Neural progenitor cell (in vitro differentiated cells): ENCODE measurements around the gene SGPP1. TPM values are rescaled to one million over a fixed set of nuclear protein-coding genes. Genes with fewer than 3 reads are reported as not detected.
A peak's percentile ranks its signal among the peaks of the same experiment; 100 is the strongest.

ENCODE experiments used
- DNase-seq: peaks from one replicate; pipeline ENCODE4 v3.0.0-alpha.2; 2016; ENCODE audit warnings: low spot score
- H2AFZ ChIP-seq: fragments of 200-600 bp; sonication (generic); replicated peaks from 2 replicates; pipeline ENCODE4 v1.6.1; 2016; ENCODE audit warnings: antibody characterized with exemption
- H3F3A ChIP-seq: fragments of 200-600 bp; sonication (generic); 2 replicates; pipeline ENCODE4 v1.6.1; 2016; ENCODE audit warnings: antibody characterized with exemption, low read depth
- H3K27ac ChIP-seq: fragments of 200-600 bp; sonication (generic); 2 replicates; pipeline ENCODE4 v1.5.1; 2016; ENCODE audit warnings: mild to moderate bottlenecking
- H3K27me3 ChIP-seq: fragments of 200-600 bp; sonication (generic); 2 replicates; pipeline ENCODE4 v1.6.1; 2016; ENCODE audit warnings: mild to moderate bottlenecking, moderate library complexity
- H3K36me3 ChIP-seq: fragments of 200-600 bp; sonication (generic); 2 replicates; pipeline ENCODE4 v1.5.1; 2016
- H3K4me1 ChIP-seq: fragments of 200-600 bp; sonication (generic); 2 replicates; pipeline ENCODE4 v1.6.1; 2016; ENCODE audit warnings: mixed run types
- H3K4me2 ChIP-seq: fragments of 200-600 bp; sonication (generic); 2 replicates; pipeline ENCODE4 v1.6.1; 2016
- H3K4me3 ChIP-seq: fragments of 200-600 bp; sonication (generic); 2 replicates; pipeline ENCODE4 v1.5.1; 2016
- H3K79me2 ChIP-seq: fragments of 200-600 bp; sonication (generic); 2 replicates; pipeline ENCODE4 v1.6.1; 2016; ENCODE audit warnings: low read depth
- H3K9ac ChIP-seq: fragments of 200-600 bp; sonication (generic); 2 replicates; pipeline ENCODE4 v1.6.1; 2016
- H3K9me3 ChIP-seq: fragments of 200-600 bp; sonication (generic); 2 replicates; pipeline ENCODE4 v1.5.1; 2016; ENCODE audit warnings: low read depth
- H4K20me1 ChIP-seq: fragments of 200-600 bp; sonication (generic); 2 replicates; pipeline ENCODE4 v1.6.1; 2016; ENCODE audit warnings: low read depth
- H3K27ac Mint-ChIP-seq: 3 replicates; pipeline ENCODE4 v1.8.0; 2021; ENCODE audit warnings: mixed read lengths
- H3K27me3 Mint-ChIP-seq: 2 replicates; pipeline ENCODE4 v1.8.0; 2022; ENCODE audit warnings: low read depth, mild to moderate bottlenecking, inconsistent platforms, moderate library complexity, mixed read lengths; ENCODE audit not compliant: insufficient read depth
- H3K36me3 Mint-ChIP-seq: 3 replicates; pipeline ENCODE4 v1.8.0; 2021; ENCODE audit warnings: mixed read lengths
- H3K4me1 Mint-ChIP-seq: 3 replicates; pipeline ENCODE4 v1.8.0; 2021; ENCODE audit warnings: mixed read lengths
- H3K4me3 Mint-ChIP-seq: 3 replicates; pipeline ENCODE4 v1.8.0; 2021; ENCODE audit warnings: mild to moderate bottlenecking, moderate library complexity, mixed read lengths
- H3K9me3 Mint-ChIP-seq: 3 replicates; pipeline ENCODE4 v1.8.0; 2020; ENCODE audit warnings: mixed read lengths
- CTCF ChIP-seq: fragments of 200-600 bp; sonication (generic); IDR thresholded peaks from 2 replicates; pipeline ENCODE4 v1.5.1; 2017; ENCODE audit warnings: antibody characterized with exemption, mild to moderate bottlenecking
- EZH2 ChIP-seq: fragments of 200-600 bp; sonication (generic); IDR thresholded peaks from 2 replicates; pipeline ENCODE4 v1.6.1; 2017; ENCODE audit warnings: antibody characterized with exemption, mild to moderate bottlenecking, moderate library complexity
- EZH2phosphoT487 ChIP-seq: fragments of 200-600 bp; sonication (generic); IDR thresholded peaks from 2 replicates; pipeline ENCODE4 v1.6.1; 2017; ENCODE audit warnings: antibody characterized with exemption
- total RNA-seq: library from RNA; depleted of rRNA; stranded (reverse); fragments of >200 nt; gene quantifications from 2 replicates; pipeline ENCODE4 v1.2.3, GENCODE V29; 2015; ENCODE audit warnings: low replicate concordance

Gene SGPP1
- total RNA-seq, result 7.4 and 9.2 TPM in 2 replicates

GRCh38 chr14:63727736-63728728, at the start of gene SGPP1:
SGPP1 (minus strand) TSS chr14:63728065; CDS start chr14:63727944, 121 bp downstream.
- peaks cover 4% of the 10 kb centered on the region for H3K27me3 Mint-ChIP-seq
- H3K36me3 Mint-ChIP-seq, result peaks cover 2% of the 10 kb centered on the region
- Histone ChIP-seq H3K4me3 (peak within 1 kb of the TSS; percentile 96), H3K9ac (no peak within 1 kb of the TSS), H3K36me3 (no peaks in the 10 kb centered on the region), H3K4me1 (peaks cover 12% of the 10 kb centered on the region), H3K27me3 (peaks cover 52% of the 10 kb centered on the region), H3K9me3 (no peaks in the 10 kb centered on the region), H3K27ac (no peak within 1 kb of the TSS), H3F3A (peaks cover 15% of the 10 kb centered on the region), H3K4me2 (peak within 1 kb of the TSS; percentile 87), H2AFZ (peak within 1 kb of the TSS; percentile 97), H3K79me2 (no peaks in the 10 kb centered on the region), H4K20me1 (peaks cover 9% of the 10 kb centered on the region)
- H3K9me3 Mint-ChIP-seq, result no peaks in the 10 kb centered on the region
- peak within 1 kb of the TSS; percentile 100 for H3K4me3 Mint-ChIP-seq
- DNase-seq, result peak; percentile 92
- H3K27ac Mint-ChIP-seq, result peak within 1 kb of the TSS; percentile 100
- peaks cover 19% of the 10 kb centered on the region for H3K4me1 Mint-ChIP-seq
- TF ChIP-seq CTCF, result peak; percentile 36
- peak; percentile 40 for TF ChIP-seq EZH2
- no peak for TF ChIP-seq EZH2phosphoT487

GRCh38 chr14:63777024-63777423, 49.2 kb upstream of the SGPP1 start:
- no peaks in the 10 kb centered on the region for H3K36me3 Mint-ChIP-seq
- Histone ChIP-seq H3K9ac (no peak overlapping the region), H3K27ac (no peak overlapping the region), H3K36me3 (no peaks in the 10 kb centered on the region), H3K27me3 (no peaks in the 10 kb centered on the region), H3K79me2 (no peaks in the 10 kb centered on the region), H4K20me1 (no peaks in the 10 kb centered on the region), H3F3A (no peaks in the 10 kb centered on the region), H2AFZ (no peak overlapping the region), H3K4me3 (no peak overlapping the region), H3K4me1 (no peaks in the 10 kb centered on the region), H3K9me3 (no peaks in the 10 kb centered on the region), H3K4me2 (no peak overlapping the region)
- no peaks in the 10 kb centered on the region for H3K4me1 Mint-ChIP-seq
- no peaks in the 10 kb centered on the region for H3K27me3 Mint-ChIP-seq
- TF ChIP-seq EZH2 (no peak), CTCF (no peak), EZH2phosphoT487 (no peak)
- no peaks in the 10 kb centered on the region for H3K9me3 Mint-ChIP-seq
- DNase-seq, result no peak
- H3K4me3 Mint-ChIP-seq, result no peak overlapping the region
- no peak overlapping the region for H3K27ac Mint-ChIP-seq

GRCh38 chr14:63773504-63773903, 45.6 kb upstream of the SGPP1 start:
- no peaks in the 10 kb centered on the region for H3K27me3 ChIP-seq
- H3K9ac ChIP-seq, result no peak overlapping the region
- no peaks in the 10 kb centered on the region for H3K79me2 ChIP-seq
- H3K36me3 ChIP-seq, result no peaks in the 10 kb centered on the region
- no peaks in the 10 kb centered on the region for H3F3A ChIP-seq
- no peak for DNase-seq
- peaks cover 3% of the 10 kb centered on the region for H3K4me1 ChIP-seq
- no peaks in the 10 kb centered on the region for H3K4me1 Mint-ChIP-seq
- no peak overlapping the region for H3K4me3 Mint-ChIP-seq
- no peak overlapping the region for H3K4me2 ChIP-seq
- no peaks in the 10 kb centered on the region for H4K20me1 ChIP-seq
- H3K9me3 Mint-ChIP-seq, result peaks cover 2% of the 10 kb centered on the region
- H3K27me3 Mint-ChIP-seq, result peaks cover 2% of the 10 kb centered on the region
- no peaks in the 10 kb centered on the region for H3K9me3 ChIP-seq
- H3K27ac Mint-ChIP-seq, result no peak overlapping the region
- H3K4me3 ChIP-seq, result no peak overlapping the region
- no peaks in the 10 kb centered on the region for H3K36me3 Mint-ChIP-seq
- H2AFZ ChIP-seq, result no peak overlapping the region
- no peak overlapping the region for H3K27ac ChIP-seq
- TF ChIP-seq EZH2 (no peak), CTCF (no peak), EZH2phosphoT487 (no peak)
